WTC11 (cell line): ENCODE results near the gene ZNF700. TPM values are rescaled to one million over a fixed set of nuclear protein-coding genes. Genes with fewer than 3 reads are reported as not detected.

Experiments
- ATAC-seq: fragments of 200-7000 bp; cut with Tn5 transposase; 2 replicates; pipeline ENCODE4 v1.10.0; 2021; ENCODE audit warnings: mild to moderate bottlenecking, moderate library complexity
- CTCF ChIA-PET: fragments of 300-600 bp; sonication (Branson Sonifier 250); formaldehyde crosslinking; loops from one replicate; lab custom pipeline; 2021; ENCODE audit warnings: antibody characterized with exemption; lab: Charles Lee
- POLR2A ChIA-PET: fragments of 350-600 bp; sonication (Branson Sonifier 250); formaldehyde crosslinking; loops from one replicate; lab custom pipeline; 2021; ENCODE audit warnings: antibody characterized with exemption; lab: Charles Lee
- DNase-seq: peaks from one replicate; pipeline ENCODE4 v3.0.0; 2021; ENCODE audit warnings: low spot score
- H3K27ac Mint-ChIP-seq: 2 replicates; pipeline ENCODE4 v1.8.0; 2021; ENCODE audit warnings: mixed read lengths
- H3K27me3 Mint-ChIP-seq: 2 replicates; pipeline ENCODE4 v1.8.0; 2021; ENCODE audit warnings: low read depth, mild to moderate bottlenecking, moderate library complexity, mixed read lengths
- H3K36me3 Mint-ChIP-seq: 2 replicates; pipeline ENCODE4 v1.8.0; 2021; ENCODE audit warnings: mixed read lengths
- H3K4me1 Mint-ChIP-seq: 2 replicates; pipeline ENCODE4 v1.8.0; 2022; ENCODE audit warnings: mixed read lengths
- H3K4me3 Mint-ChIP-seq: 2 replicates; pipeline ENCODE4 v1.8.0; 2021; ENCODE audit warnings: mild to moderate bottlenecking, moderate library complexity, mixed read lengths
- H3K9me3 Mint-ChIP-seq: 2 replicates; pipeline ENCODE4 v1.8.0; 2021; ENCODE audit warnings: mixed read lengths
- ATF2 ChIP-seq: sonication (generic); formaldehyde crosslinking; IDR thresholded peaks from 2 replicates; pipeline ENCODE4 v1.8.1; 2022; ENCODE audit warnings: low read depth, missing genetic modification reagents, borderline replicate concordance
- ELF4 ChIP-seq: sonication (generic); formaldehyde crosslinking; IDR thresholded peaks from 2 replicates; pipeline ENCODE4 v1.8.1; 2022; ENCODE audit warnings: low read depth, mild to moderate bottlenecking, moderate library complexity, missing genetic modification reagents
- ETV6 ChIP-seq: sonication (generic); formaldehyde crosslinking; IDR thresholded peaks from 2 replicates; pipeline ENCODE4 v1.8.1; 2022; ENCODE audit warnings: mild to moderate bottlenecking, missing genetic modification reagents
- FOXP4 ChIP-seq: sonication (generic); formaldehyde crosslinking; IDR thresholded peaks from 2 replicates; pipeline ENCODE4 v1.8.0; 2022; ENCODE audit warnings: mild to moderate bottlenecking, missing genetic modification reagents
- HMGXB4 ChIP-seq: sonication (generic); formaldehyde crosslinking; IDR thresholded peaks from 2 replicates; pipeline ENCODE4 v1.8.1; 2023; ENCODE audit warnings: mild to moderate bottlenecking, moderate library complexity, missing genetic modification reagents
- NFATC4 ChIP-seq: fragments of 250-450 bp; sonication (Bioruptor Pico); IDR thresholded peaks from 2 replicates; pipeline ENCODE4 v1.9.0; 2021; ENCODE audit warnings: mild to moderate bottlenecking
- NFYB ChIP-seq: sonication (generic); formaldehyde crosslinking; conservative IDR thresholded peaks from 2 replicates; pipeline ENCODE4 v1.8.0; 2022; ENCODE audit warnings: low read depth, missing genetic modification reagents
- RORB ChIP-seq: fragments of 250-450 bp; sonication (Bioruptor Pico); IDR thresholded peaks from 2 replicates; pipeline ENCODE4 v1.9.0; 2021; ENCODE audit warnings: mild to moderate bottlenecking
- SMAD3 ChIP-seq: sonication (generic); formaldehyde crosslinking; IDR thresholded peaks from 2 replicates; pipeline ENCODE4 v1.8.0; 2022; ENCODE audit warnings: missing genetic modification reagents, mild to moderate bottlenecking, borderline replicate concordance
- SMAD4 ChIP-seq: sonication (generic); formaldehyde crosslinking; IDR thresholded peaks from 2 replicates; pipeline ENCODE4 v1.8.0; 2022; ENCODE audit warnings: mild to moderate bottlenecking, missing genetic modification reagents
- STAT6 ChIP-seq: sonication (generic); formaldehyde crosslinking; conservative IDR thresholded peaks from 2 replicates; pipeline ENCODE4 v1.8.1; 2023; ENCODE audit warnings: mild to moderate bottlenecking, low read depth, missing genetic modification reagents, moderate library complexity
- USF1 ChIP-seq: sonication (generic); formaldehyde crosslinking; IDR thresholded peaks from 2 replicates; pipeline ENCODE4 v1.8.0; 2022; ENCODE audit warnings: mild to moderate bottlenecking, missing genetic modification reagents
- ZMAT4 ChIP-seq: fragments of 250-450 bp; sonication (Bioruptor Pico); IDR thresholded peaks from 2 replicates; pipeline ENCODE4 v1.9.0; 2021; ENCODE audit warnings: mild to moderate bottlenecking
- ZNF121 ChIP-seq: sonication (generic); formaldehyde crosslinking; IDR thresholded peaks from 2 replicates; pipeline ENCODE4 v1.8.0; 2023; ENCODE audit warnings: missing genetic modification reagents
- ZNF138 ChIP-seq: sonication (generic); formaldehyde crosslinking; conservative IDR thresholded peaks from 2 replicates; pipeline ENCODE4 v1.8.1; 2022; ENCODE audit warnings: mild to moderate bottlenecking, moderate library complexity, missing genetic modification reagents
- ZNF423 ChIP-seq: fragments of 250-450 bp; sonication (Bioruptor Pico); IDR thresholded peaks from 2 replicates; pipeline ENCODE4 v2.1.2; 2022; ENCODE audit warnings: mild to moderate bottlenecking, moderate library complexity
- ZNF512 ChIP-seq: sonication (generic); formaldehyde crosslinking; IDR thresholded peaks from 2 replicates; pipeline ENCODE4 v1.8.1; 2022; ENCODE audit warnings: missing genetic modification reagents, borderline replicate concordance
- total RNA-seq: library from RNA; stranded (reverse); gene quantifications from 3 replicates; pipeline ENCODE4 v1.2.3, GENCODE V29; 2021

Gene ZNF700
- total RNA-seq, 1 experiment from 2014 or later: 9.1 TPM

GRCh38 chr19:11979527-11979926, 54.6 kb downstream of the ZNF700 start:
- Mint-ChIP-seq H3K4me3 (no peak overlapping the region), H3K27ac (no peak overlapping the region), H3K9me3 (peaks cover 78% of the 10 kb centered on the region), H3K36me3 (peaks cover 71% of the 10 kb centered on the region), H3K27me3 (peaks cover 17% of the 10 kb centered on the region), H3K4me1 (peaks cover 4% of the 10 kb centered on the region; the same call in 1 of the 2 replicates)
- TF ChIP-seq ZNF121 (CRISPR knock-in tag) (no peak), ETV6 (no peak), USF1 (CRISPR knock-in tag) (no peak), ELF4 (CRISPR knock-in tag) (no peak), ZNF512 (CRISPR knock-in tag) (no peak), SMAD3 (CRISPR knock-in tag) (no peak), ATF2 (CRISPR knock-in tag) (no peak), ZNF138 (CRISPR knock-in tag) (no peak), NFYB (no peak), STAT6 (CRISPR knock-in tag) (no peak), FOXP4 (CRISPR knock-in tag) (no peak), RORB (CRISPR knock-in tag) (no peak), ZNF423 (CRISPR knock-in tag) (no peak), HMGXB4 (CRISPR knock-in tag) (no peak), NFATC4 (no peak), ZMAT4 (CRISPR knock-in tag) (no peak), SMAD4 (CRISPR knock-in tag) (no peak)
- ChIA-PET POLR2A (no interaction called here), CTCF (no interaction called here)
- ATAC-seq: no peak
- DNase-seq: no peak
